ACC112 (cell line): ENCODE data around the gene CORO2A.

Source experiments
- H2AFZ ChIP-seq: fragments of 200-600 bp; sonication (generic); one replicate; pipeline ENCODE4 v1.6.0; 2017; ENCODE audit warnings: antibody characterized with exemption, low read length; ENCODE audit not compliant: unreplicated experiment
- H3K27ac ChIP-seq: fragments of 200-600 bp; sonication (generic); 2 replicates; pipeline ENCODE4 v1.5.1; 2014; ENCODE audit warnings: low read depth, mild to moderate bottlenecking, antibody characterized with exemption, low read length, moderate library complexity
- H3K27me3 ChIP-seq: fragments of 200-600 bp; sonication (generic); 2 replicates; pipeline ENCODE4 v1.6.1; 2014; ENCODE audit warnings: mild to moderate bottlenecking, antibody characterized with exemption, low read length, moderate library complexity, mixed read lengths; ENCODE audit not compliant: insufficient read depth
- H3K36me3 ChIP-seq: fragments of 200-600 bp; sonication (generic); 2 replicates; pipeline ENCODE4 v1.6.1; 2016; ENCODE audit warnings: mild to moderate bottlenecking, antibody characterized with exemption, low read length, moderate library complexity, mixed read lengths; ENCODE audit not compliant: insufficient read depth
- H3K4me1 ChIP-seq: fragments of 200-600 bp; sonication (generic); one replicate; pipeline ENCODE4 v1.6.1; 2016; ENCODE audit warnings: low read length, mixed read lengths; ENCODE audit not compliant: insufficient read depth, unreplicated experiment, control insufficient read depth
- H3K4me3 ChIP-seq: fragments of 200-600 bp; sonication (generic); 2 replicates; pipeline ENCODE4 v1.5.1; 2014; ENCODE audit warnings: mild to moderate bottlenecking, low read depth, low read length
- H3K79me2 ChIP-seq: fragments of 200-600 bp; sonication (generic); one replicate; pipeline ENCODE4 v1.6.0; 2016; ENCODE audit warnings: low read length; ENCODE audit not compliant: control insufficient read depth, unreplicated experiment, insufficient read depth

CORO2A gene

GRCh38 chr9:98219794-98220370 lies 27.4 kb upstream of the CORO2A start:
- Histone ChIP-seq H3K36me3 (peaks cover 22% of the 10 kb centered on the region), H3K27ac (no peak overlapping the region), H2AFZ (no peak overlapping the region), H3K27me3 (no peaks in the 10 kb centered on the region), H3K4me3 (no peak overlapping the region), H3K79me2 (no peaks in the 10 kb centered on the region), H3K4me1 (peaks cover 27% of the 10 kb centered on the region)

- Histone ChIP-seq H3K27me3 (no peaks in the 10 kb centered on the region), H3K4me3 (no peak overlapping the region), H3K27ac (no peak overlapping the region), H3K4me1 (peaks cover 22% of the 10 kb centered on the region), H3K79me2 (no peaks in the 10 kb centered on the region), H3K36me3 (peaks cover 22% of the 10 kb centered on the region), H2AFZ (no peak overlapping the region)
Measured at GRCh38 chr9:98219364-98219716, 26.9 kb upstream of the CORO2A start.

- Histone ChIP-seq H3K27me3 (no peaks in the 10 kb centered on the region), H3K36me3 (peaks cover 24% of the 10 kb centered on the region), H3K4me1 (peaks cover 19% of the 10 kb centered on the region), H3K79me2 (no peaks in the 10 kb centered on the region), H3K27ac (no peak overlapping the region), H2AFZ (no peak overlapping the region), H3K4me3 (no peak overlapping the region)
Measured at GRCh38 chr9:98218562-98219363, 26.3 kb upstream of the CORO2A start.

- H3K4me3 ChIP-seq, result no peak overlapping the region
- no peaks in the 10 kb centered on the region for H3K79me2 ChIP-seq
- H3K27me3 ChIP-seq, result no peaks in the 10 kb centered on the region
- no peak overlapping the region for H3K27ac ChIP-seq
- H2AFZ ChIP-seq, result no peak overlapping the region
- peaks cover 4% of the 10 kb centered on the region for H3K4me1 ChIP-seq
- peaks cover 30% of the 10 kb centered on the region for H3K36me3 ChIP-seq
Measured at GRCh38 chr9:98217255-98217654, 24.8 kb upstream of the CORO2A start.

- Histone ChIP-seq H3K27me3 (no peaks in the 10 kb centered on the region), H3K36me3 (peaks cover 21% of the 10 kb centered on the region; the same call in 1 of the 2 replicates), H3K27ac (no peak overlapping the region), H3K4me1 (no peaks in the 10 kb centered on the region), H2AFZ (no peak overlapping the region), H3K4me3 (no peak overlapping the region), H3K79me2 (no peaks in the 10 kb centered on the region)
Measured at GRCh38 chr9:98216391-98216790, 24.0 kb upstream of the CORO2A start.

- peaks cover 19% of the 10 kb centered on the region; the same call in 1 of the 2 replicates for H3K36me3 ChIP-seq
- H2AFZ ChIP-seq, result no peak overlapping the region
- H3K4me3 ChIP-seq, result no peak overlapping the region
- H3K27ac ChIP-seq, result no peak overlapping the region
- H3K27me3 ChIP-seq, result no peaks in the 10 kb centered on the region
- no peaks in the 10 kb centered on the region for H3K4me1 ChIP-seq
- no peaks in the 10 kb centered on the region for H3K79me2 ChIP-seq
Measured at GRCh38 chr9:98215821-98216220, 23.4 kb upstream of the CORO2A start.

GRCh38 chr9:98215271-98215670 lies 22.8 kb upstream of the CORO2A start:
- no peak overlapping the region for H3K27ac ChIP-seq
- H3K27me3 ChIP-seq, result no peaks in the 10 kb centered on the region
- no peaks in the 10 kb centered on the region for H3K4me1 ChIP-seq
- H2AFZ ChIP-seq, result no peak overlapping the region
- H3K79me2 ChIP-seq, result no peaks in the 10 kb centered on the region
- H3K4me3 ChIP-seq, result no peak overlapping the region
- H3K36me3 ChIP-seq, result peaks cover 19% of the 10 kb centered on the region; the same call in 1 of the 2 replicates

- H3K79me2 ChIP-seq, result no peaks in the 10 kb centered on the region
- H3K4me1 ChIP-seq, result no peaks in the 10 kb centered on the region
- H3K36me3 ChIP-seq, result peaks cover 19% of the 10 kb centered on the region; the same call in 1 of the 2 replicates
- H2AFZ ChIP-seq, result no peak overlapping the region
- H3K27ac ChIP-seq, result no peak overlapping the region
- H3K27me3 ChIP-seq, result no peaks in the 10 kb centered on the region
- no peak overlapping the region for H3K4me3 ChIP-seq
Measured at GRCh38 chr9:98214811-98215210, 22.4 kb upstream of the CORO2A start.

- Histone ChIP-seq H3K27ac (no peak overlapping the region), H3K79me2 (no peaks in the 10 kb centered on the region), H3K4me3 (no peak overlapping the region), H3K4me1 (peaks cover 1% of the 10 kb centered on the region), H3K27me3 (no peaks in the 10 kb centered on the region), H2AFZ (no peak overlapping the region), H3K36me3 (peaks cover 13% of the 10 kb centered on the region; the same call in 1 of the 2 replicates)
Measured at GRCh38 chr9:98211260-98211659, 18.8 kb upstream of the CORO2A start.

GRCh38 chr9:98210435-98210834 lies 18.0 kb upstream of the CORO2A start:
- Histone ChIP-seq H3K27ac (no peak overlapping the region), H3K79me2 (no peaks in the 10 kb centered on the region), H3K36me3 (peaks cover 13% of the 10 kb centered on the region; the same call in 1 of the 2 replicates), H3K4me3 (no peak overlapping the region), H3K4me1 (peaks cover 6% of the 10 kb centered on the region), H2AFZ (no peak overlapping the region), H3K27me3 (no peaks in the 10 kb centered on the region)

- Histone ChIP-seq H3K27me3 (no peaks in the 10 kb centered on the region), H3K36me3 (peaks cover 13% of the 10 kb centered on the region; the same call in 1 of the 2 replicates), H3K79me2 (no peaks in the 10 kb centered on the region), H3K4me1 (peaks cover 6% of the 10 kb centered on the region), H3K4me3 (no peak overlapping the region), H2AFZ (no peak overlapping the region), H3K27ac (no peak overlapping the region)
Measured at GRCh38 chr9:98209530-98209929, 17.1 kb upstream of the CORO2A start.
